ENCODE data around the gene MCOLN3.

MCOLN3 gene

GRCh38 chr1:85048296-85049064 lies at the start of gene MCOLN3:
Gene MCOLN3 (minus strand): TSS chr1:85048500. CDS start chr1:85045360, 3,140 bp downstream.
- no peak for DNase-seq

GRCh38 chr1:85093644-85094043 lies 45.3 kb upstream of the MCOLN3 start:
- no peak for DNase-seq

- DNase-seq: peak; percentile 23
Observed at GRCh38 chr1:85091671-85092280, 43.5 kb upstream of the MCOLN3 start.

- no peak for DNase-seq
Observed at GRCh38 chr1:85090225-85090624, 41.9 kb upstream of the MCOLN3 start.

GRCh38 chr1:85089203-85089602 lies 40.9 kb upstream of the MCOLN3 start:
- no peak for DNase-seq

- DNase-seq: no peak
Observed at GRCh38 chr1:85088408-85088784, 40.1 kb upstream of the MCOLN3 start.

GRCh38 chr1:85087659-85088407 lies 39.5 kb upstream of the MCOLN3 start:
- no peak for DNase-seq

- DNase-seq: no peak
Observed at GRCh38 chr1:85085417-85085816, 37.1 kb upstream of the MCOLN3 start.

- DNase-seq: peak; percentile 28
Observed at GRCh38 chr1:85078903-85079302, 30.6 kb upstream of the MCOLN3 start.

- no peak for DNase-seq
Observed at GRCh38 chr1:85074365-85074964, 26.2 kb upstream of the MCOLN3 start.

GRCh38 chr1:85070972-85071492 lies 22.7 kb upstream of the MCOLN3 start:
- no peak for DNase-seq

GRCh38 chr1:85068846-85069245 lies 20.5 kb upstream of the MCOLN3 start:
- DNase-seq: no peak

GRCh38 chr1:85065550-85065949 lies 17.2 kb upstream of the MCOLN3 start:
- DNase-seq: no peak

GRCh38 chr1:85062425-85063026 lies 14.2 kb upstream of the MCOLN3 start:
- DNase-seq: no peak

GRCh38 chr1:85061711-85062424 lies 13.6 kb upstream of the MCOLN3 start:
- DNase-seq: peak; percentile 89

GRCh38 chr1:85060038-85060437 lies 11.7 kb upstream of the MCOLN3 start:
- no peak for DNase-seq

GRCh38 chr1:85059563-85059962 lies 11.3 kb upstream of the MCOLN3 start:
- DNase-seq: no peak

GRCh38 chr1:85058786-85059185 lies 10.5 kb upstream of the MCOLN3 start:
- DNase-seq: no peak

- peak; percentile 16 for DNase-seq
Observed at GRCh38 chr1:85058311-85058710, 10.0 kb upstream of the MCOLN3 start.

GRCh38 chr1:85054664-85055063 lies 6.4 kb upstream of the MCOLN3 start:
- peak; percentile 10 for DNase-seq

GRCh38 chr1:85049735-85050166 lies 1.5 kb upstream of the MCOLN3 start:
- no peak for DNase-seq
